ENCODE results near the gene DMXL1. TPM values are rescaled to one million over a fixed set of nuclear protein-coding genes. Genes with fewer than 3 reads are reported as not detected.

DMXL1 gene
- polyA plus RNA-seq, 1 of the 3 experiments (the other 2 are of a cell fraction) = 6.6 TPM

GRCh38 chr5:119274030-119274766 lies 203.3 kb downstream of the DMXL1 start:
- Histone ChIP-seq H3K9me2 (no peaks in the 10 kb centered on the region), H3F3A (replicated peaks; ENCODE audit: insufficient read depth) (peaks cover 32% of the 10 kb centered on the region), H3K9ac (no peak overlapping the region; the same call in 1 of the 2 replicates), H3K27ac (ENCODE audit: low read depth in 2 of 2, low read length in 1 of 2) (peak overlapping the region in 1 of 2 experiments; percentile 86; a peak in 2 of 4 replicates), H3K36me3 (replicated peaks in 1 of 2; ENCODE audit: control insufficient read depth in 1 of 2, insufficient read depth in 2 of 2, low read length in 1 of 2) (peaks cover 0 to 7% of the 10 kb centered on the region in 2 experiments), H3K4me1 (ENCODE audit: control insufficient read depth in 1 of 2, insufficient read depth in 2 of 2, low read depth in 1 of 2, low read length in 1 of 2) (peaks cover 17 to 19% of the 10 kb centered on the region in 2 experiments; a peak in 3 of 4 replicates), H3K27me3 (ENCODE audit: insufficient read depth) (no peaks in the 10 kb centered on the region), H2AFZ (ENCODE audit: low read depth) (no peak overlapping the region), H3K4me3 (ENCODE audit: low read depth in 2 of 2, low read length in 1 of 2) (no peak overlapping the region), H4K20me1 (ENCODE audit: insufficient read depth) (no peaks in the 10 kb centered on the region), H3K79me2 (ENCODE audit: insufficient read depth) (peaks cover 92% of the 10 kb centered on the region), H3K4me2 (peak overlapping the region; percentile 51), H3K9me3 (no peaks in the 10 kb centered on the region)
- TF ChIP-seq USF1 (IDR thresholded peaks at IDR 0.05; ENCODE audit: borderline replicate concordance, low read depth) (no peak), IRF3 (IDR thresholded peaks at IDR 0.05; ENCODE audit: low read depth, low read length) (no peak), TCF12 (IDR thresholded peaks at IDR 0.05) (no peak)
- DNase-seq = no peak
- WGBS (ENCODE audit: low lambda C conversion rate) = 75% methylated on average over 5 of the region's 5 CpGs
- ChIA-PET POLR2A (no interaction called here), CTCF (no interaction called here)

- H3K9ac ChIP-seq = no peak overlapping the region; the same call in 1 of the 2 replicates
Measured at GRCh38 chr5:119274767-119275130, 203.9 kb downstream of the DMXL1 start.

GRCh38 chr5:119275146-119275545 lies 204.3 kb downstream of the DMXL1 start:
- Histone ChIP-seq H3K4me1 (ENCODE audit: control insufficient read depth in 1 of 2, insufficient read depth in 2 of 2, low read depth in 1 of 2, low read length in 1 of 2) (peaks cover 17% of the 10 kb centered on the region in 2 experiments), H4K20me1 (ENCODE audit: insufficient read depth) (no peaks in the 10 kb centered on the region), H3K79me2 (ENCODE audit: insufficient read depth) (peaks cover 91% of the 10 kb centered on the region), H3K9me3 (no peaks in the 10 kb centered on the region), H3K27ac (ENCODE audit: low read depth in 2 of 2, low read length in 1 of 2) (peak overlapping the region in 1 of 2 experiments; percentile 86; a peak in 2 of 4 replicates), H3F3A (replicated peaks; ENCODE audit: insufficient read depth) (peaks cover 32% of the 10 kb centered on the region), H3K4me2 (peak overlapping the region; percentile 51), H3K9ac (no peak overlapping the region), H2AFZ (ENCODE audit: low read depth) (no peak overlapping the region), H3K27me3 (ENCODE audit: insufficient read depth) (no peaks in the 10 kb centered on the region), H3K4me3 (ENCODE audit: low read depth in 2 of 2, low read length in 1 of 2) (no peak overlapping the region), H3K9me2 (no peaks in the 10 kb centered on the region), H3K36me3 (replicated peaks in 1 of 2; ENCODE audit: control insufficient read depth in 1 of 2, insufficient read depth in 2 of 2, low read length in 1 of 2) (peaks cover 0 to 7% of the 10 kb centered on the region in 2 experiments)
- no peak for DNase-seq
- ChIA-PET CTCF (no interaction called here), POLR2A (interaction anchor here (0.6 kb wide), 1 partner anchor 12 kb away, joined by 3 read pairs; no protein-coding TSS in a partner anchor)
- 100% methylated on average over 4 of the region's 6 CpGs for WGBS (ENCODE audit: low lambda C conversion rate)
- TF ChIP-seq FOSL2 (IDR thresholded peaks at IDR 0.05; ENCODE audit: borderline replicate concordance, low read depth) = peak; percentile 26; the same call in 1 of the 2 replicates
- TF ChIP-seq POLR2AphosphoS5 (IDR thresholded peaks at IDR 0.05; ENCODE audit: low read depth, low read length) = no peak
- TF ChIP-seq NRF1 (IDR thresholded peaks at IDR 0.05; ENCODE audit: low read depth, low read length) = no peak
- no peak for TF ChIP-seq RFX5 (IDR thresholded peaks at IDR 0.05; ENCODE audit: low read length)
- TF ChIP-seq FOXM1 (IDR thresholded peaks at IDR 0.05; ENCODE audit: low read depth) = no peak
- TF ChIP-seq MXI1 (IDR thresholded peaks at IDR 0.05; ENCODE audit: low read depth, low read length) = no peak
- no peak for TF ChIP-seq SIN3A (IDR thresholded peaks at IDR 0.05; ENCODE audit: borderline replicate concordance, low read depth, low read length)
- no peak for TF ChIP-seq GABPA (IDR thresholded peaks at IDR 0.05; ENCODE audit: low read depth)
- no peak for TF ChIP-seq TCF12 (IDR thresholded peaks at IDR 0.05)
- TF ChIP-seq IRF3 (IDR thresholded peaks at IDR 0.05; ENCODE audit: low read depth, low read length) = no peak
- TF ChIP-seq USF1 (IDR thresholded peaks at IDR 0.05; ENCODE audit: borderline replicate concordance, low read depth) = no peak
- TF ChIP-seq CTCF (IDR thresholded peaks at IDR 0.05) = no peak

More at GRCh38 chr5:119274767-119275130, 203.9 kb downstream of the DMXL1 start:
- no peaks in the 10 kb centered on the region for H3K27me3 ChIP-seq (ENCODE audit: insufficient read depth)
- TF ChIP-seq SIN3A (IDR thresholded peaks at IDR 0.05; ENCODE audit: borderline replicate concordance, low read depth, low read length) (no peak), JUND (IDR thresholded peaks at IDR 0.05) (peak; percentile 42; the same call in 1 of the 2 replicates), FOSL2 (IDR thresholded peaks at IDR 0.05; ENCODE audit: borderline replicate concordance, low read depth) (0 out of 2 replicates have a peak, but pooled peaks have one; percentile 46), FOXM1 (IDR thresholded peaks at IDR 0.05; ENCODE audit: low read depth) (no peak)
- H3K79me2 ChIP-seq (ENCODE audit: insufficient read depth) = peaks cover 91% of the 10 kb centered on the region
- peaks cover 17% of the 10 kb centered on the region in 2 experiments; a peak in 3 of 4 replicates for H3K4me1 ChIP-seq (ENCODE audit: control insufficient read depth in 1 of 2, insufficient read depth in 2 of 2, low read depth in 1 of 2, low read length in 1 of 2)
- ChIA-PET CTCF (no interaction called here), POLR2A (interaction anchor here (0.6 kb wide), 1 partner anchor 12 kb away, joined by 3 read pairs; no protein-coding TSS in a partner anchor)
- H3K27ac ChIP-seq (ENCODE audit: low read depth in 2 of 2, low read length in 1 of 2) = peak overlapping the region in 1 of 2 experiments; percentile 86; a peak in 2 of 4 replicates
- H3K4me3 ChIP-seq (ENCODE audit: low read depth in 2 of 2, low read length in 1 of 2) = no peak overlapping the region
- H3K36me3 ChIP-seq (replicated peaks in 1 of 2; ENCODE audit: control insufficient read depth in 1 of 2, insufficient read depth in 2 of 2, low read length in 1 of 2) = peaks cover 0 to 7% of the 10 kb centered on the region in 2 experiments
- peak overlapping the region; percentile 51 for H3K4me2 ChIP-seq
- no peaks in the 10 kb centered on the region for H3K9me3 ChIP-seq
- H3F3A ChIP-seq (replicated peaks; ENCODE audit: insufficient read depth) = peaks cover 32% of the 10 kb centered on the region
- no peaks in the 10 kb centered on the region for H3K9me2 ChIP-seq
- H2AFZ ChIP-seq (ENCODE audit: low read depth) = no peak overlapping the region
- no peak for DNase-seq
- H4K20me1 ChIP-seq (ENCODE audit: insufficient read depth) = no peaks in the 10 kb centered on the region
